SK-N-SH (cell line): ENCODE results near the gene AFG3L2. TPM values are rescaled to one million over a fixed set of nuclear protein-coding genes. Genes with fewer than 3 reads are reported as not detected.

Source experiments
- CTCF ChIA-PET: fragments of 300-600, 350-600 bp; formaldehyde crosslinking; extraction: SDS; loops from one replicate; lab custom pipeline; 2021; lab: Yijun Ruan, JAX
- POLR2A ChIA-PET: fragments of 350-600 bp; sonication (Branson Sonifier 250); formaldehyde crosslinking; extraction: SDS; loops from one replicate; lab custom pipeline; 2020; ENCODE audit warnings: antibody characterized with exemption, inconsistent platforms; lab: Yijun Ruan, JAX
- DNase-seq: peaks from one replicate; pipeline ENCODE4 v3.0.0; 2012
- H2AFZ ChIP-seq: fragments of 200-600 bp; sonication (generic); 2 replicates; pipeline ENCODE4 v1.8.1; 2016; ENCODE audit warnings: antibody characterized with exemption, mild to moderate bottlenecking, low read depth
- H3F3A ChIP-seq: fragments of 200-600 bp; sonication (generic); replicated peaks from 2 replicates; pipeline ENCODE3; 2016; ENCODE audit warnings: antibody characterized with exemption, mild to moderate bottlenecking; ENCODE audit not compliant: insufficient read depth
- H3K27ac ChIP-seq, 2 experiments: fragments of 200-500 bp in 1 of 2; fragments of 200-600 bp in 1 of 2; sonication (Bioruptor generic) in 1 of 2; sonication (generic), shearing (Covaris generic) in 1 of 2; 2 replicates each; pipeline versions ENCODE4 v1.5.1 to v1.6.1; 2014 to 2016; ENCODE audit warnings: low read depth in 2 of 2, inconsistent platforms in 1 of 2, low read length in 1 of 2, mild to moderate bottlenecking in 1 of 2, mixed read lengths in 1 of 2
- H3K27me3 ChIP-seq: fragments of 200-600 bp; sonication (generic), shearing (Covaris generic); 2 replicates; pipeline ENCODE4 v1.6.1; 2016; ENCODE audit warnings: mixed run types; ENCODE audit not compliant: insufficient read depth
- H3K36me3 ChIP-seq, 2 experiments: fragments of 200-500 bp in 1 of 2; fragments of 200-600 bp in 1 of 2; sonication (Bioruptor generic) in 1 of 2; sonication (generic) in 1 of 2; replicated peaks in 1 of 2; 2 replicates each; pipeline versions ENCODE3 to v1.5.1; 2014 to 2016; ENCODE audit warnings: low read length in 1 of 2, mild to moderate bottlenecking in 1 of 2; ENCODE audit not compliant: insufficient read depth in 2 of 2, control insufficient read depth in 1 of 2
- H3K4me1 ChIP-seq, 2 experiments: fragments of 200-500 bp in 1 of 2; fragments of 200-600 bp in 1 of 2; sonication (Bioruptor generic) in 1 of 2; sonication (generic), shearing (Covaris generic) in 1 of 2; 2 replicates each; pipeline versions ENCODE4 v1.5.1 to v1.6.1; 2014 to 2016; ENCODE audit warnings: low read depth in 1 of 2, low read length in 1 of 2, mixed run types in 1 of 2; ENCODE audit not compliant: insufficient read depth in 2 of 2, control insufficient read depth in 1 of 2
- H3K4me2 ChIP-seq: fragments of 200-600 bp; sonication (generic), shearing (Covaris generic); 2 replicates; pipeline ENCODE4 v1.6.1; 2017; ENCODE audit warnings: mixed run types
- H3K4me3 ChIP-seq, 2 experiments: fragments of 200-500 bp in 1 of 2; fragments of 200-600 bp in 1 of 2; sonication (Bioruptor generic) in 1 of 2; sonication (generic), shearing (Covaris generic) in 1 of 2; 2 replicates each; pipeline versions ENCODE4 v1.5.1 to v1.8.1; 2014 to 2016; ENCODE audit warnings: low read depth in 2 of 2, inconsistent platforms in 1 of 2, low read length in 1 of 2, mild to moderate bottlenecking in 1 of 2, mixed read lengths in 1 of 2, moderate library complexity in 1 of 2
- H3K79me2 ChIP-seq: fragments of 200-600 bp; sonication (generic); 2 replicates; pipeline ENCODE4 v1.8.1; 2017; ENCODE audit warnings: mild to moderate bottlenecking; ENCODE audit not compliant: insufficient read depth
- H3K9ac ChIP-seq: fragments of 200-600 bp; sonication (generic); 2 replicates; pipeline ENCODE4 v1.6.1; 2017; ENCODE audit warnings: mixed run types
- H3K9me2 ChIP-seq: fragments of 200-600 bp; sonication (generic); 2 replicates; pipeline ENCODE4 v1.6.1; 2017; ENCODE audit warnings: mixed run types
- H3K9me3 ChIP-seq: fragments of 200-600 bp; sonication (generic); 2 replicates; pipeline ENCODE4 v1.6.1; 2017; ENCODE audit warnings: mixed run types, mild to moderate bottlenecking, moderate library complexity
- H4K20me1 ChIP-seq: fragments of 200-600 bp; sonication (generic); 2 replicates; pipeline ENCODE4 v1.6.1; 2017; ENCODE audit warnings: mild to moderate bottlenecking, mixed run types; ENCODE audit not compliant: insufficient read depth
- CHD2 ChIP-seq: fragments of 150-350 bp; IDR thresholded peaks from 2 replicates; pipeline ENCODE4 v1.6.1; 2018; ENCODE audit warnings: low read length; ENCODE audit not compliant: partially characterized antibody
- FOSL2 ChIP-seq: IDR thresholded peaks from 2 replicates; pipeline ENCODE4 v1.4.0; 2012; ENCODE audit warnings: low read depth, mild to moderate bottlenecking, moderate library complexity, borderline replicate concordance
- FOXM1 ChIP-seq: IDR thresholded peaks from 2 replicates; pipeline ENCODE4 v1.4.0; 2012; ENCODE audit warnings: low read depth, mild to moderate bottlenecking
- MXI1 ChIP-seq: IDR thresholded peaks from 2 replicates; pipeline ENCODE4 v1.6.1; 2012; ENCODE audit warnings: mild to moderate bottlenecking, low read depth, low read length, improper control_type of control experiment
- NRF1 ChIP-seq: IDR thresholded peaks from 2 replicates; pipeline ENCODE4 v1.6.1; 2012; ENCODE audit warnings: low read depth, mild to moderate bottlenecking, low read length
- PBX3 ChIP-seq: IDR thresholded peaks from 2 replicates; pipeline ENCODE4; 2012
- POLR2AphosphoS5 ChIP-seq: IDR thresholded peaks from 2 replicates; pipeline ENCODE4 v1.6.1; 2012; ENCODE audit warnings: low read depth, low read length
- RXRA ChIP-seq: IDR thresholded peaks from 2 replicates; pipeline ENCODE4 v1.4.0; 2012; ENCODE audit warnings: low read depth, mild to moderate bottlenecking, borderline replicate concordance
- TAF1 ChIP-seq: IDR thresholded peaks from 2 replicates; pipeline ENCODE4 v1.6.1; 2012; ENCODE audit warnings: low read depth, mild to moderate bottlenecking, low read length, moderate library complexity, borderline replicate concordance
- USF2 ChIP-seq: fragments of 150-350 bp; IDR thresholded peaks from 2 replicates; pipeline ENCODE4 v1.6.1; 2017; ENCODE audit warnings: antibody characterized with exemption, low read length, low read depth, borderline replicate concordance
- YY1 ChIP-seq: IDR thresholded peaks from 2 replicates; pipeline ENCODE4 v1.4.0; 2012; ENCODE audit warnings: low read depth, mild to moderate bottlenecking
- WGBS: methylation state at CpG from one replicate; pipeline ENCODE4 v1.1.6; 2017; ENCODE audit warnings: low lambda C conversion rate; 5-methylcytosine and 5-hydroxymethylcytosine counted together
- polyA plus RNA-seq, 3 experiments: library from polyadenylated mRNA; depleted of rRNA; stranded (reverse); fragments of >200 nt; gene quantifications; 2 replicates each; pipeline ENCODE4 v1.2.3, GENCODE V29; 2012

Gene AFG3L2
- polyA plus RNA-seq, 1 of the 3 experiments (the other 2 are of a cell fraction) = 26.0 TPM

GRCh38 chr18:12318334-12318697, 58.7 kb downstream of the AFG3L2 start:
- Histone ChIP-seq H2AFZ (no peak overlapping the region), H3K79me2 (peaks cover 100% of the 10 kb centered on the region), H4K20me1 (peaks cover 68% of the 10 kb centered on the region), H3K9me3 (no peaks in the 10 kb centered on the region), H3K4me2 (no peak overlapping the region), H3K9ac (no peak overlapping the region), H3F3A (peaks cover 48% of the 10 kb centered on the region), H3K9me2 (no peaks in the 10 kb centered on the region), H3K4me3 (no peak overlapping the region), H3K27ac (peak overlapping the region in 1 of 2 experiments; percentile 40; a peak in 2 of 4 replicates), H3K36me3 (peaks cover 50 to 62% of the 10 kb centered on the region in 2 experiments), H3K27me3 (no peaks in the 10 kb centered on the region), H3K4me1 (peaks cover 2 to 15% of the 10 kb centered on the region in 2 experiments; a peak in 3 of 4 replicates)
- 62% methylated on average over 5 of the region's 5 CpGs for WGBS
- DNase-seq = no peak
- TF ChIP-seq PBX3 (no peak), MXI1 (no peak), FOXM1 (no peak), TAF1 (no peak)
- CTCF ChIA-PET = interaction anchor here (3.0 kb wide), 1 partner anchor 9 kb away, joined by 24 read pairs; no protein-coding TSS in a partner anchor
- POLR2A ChIA-PET = no interaction called here

- Histone ChIP-seq H4K20me1 (peaks cover 71% of the 10 kb centered on the region), H3K36me3 (peaks cover 48 to 62% of the 10 kb centered on the region in 2 experiments), H2AFZ (no peak overlapping the region), H3K4me2 (no peak overlapping the region), H3K9ac (no peak overlapping the region), H3K4me3 (no peak overlapping the region), H3K9me3 (no peaks in the 10 kb centered on the region), H3K79me2 (peaks cover 100% of the 10 kb centered on the region), H3F3A (peaks cover 49% of the 10 kb centered on the region), H3K9me2 (no peaks in the 10 kb centered on the region), H3K27me3 (no peaks in the 10 kb centered on the region), H3K27ac (peak overlapping the region in 1 of 2 experiments; percentile 40; a peak in 2 of 4 replicates), H3K4me1 (peaks cover 2 to 19% of the 10 kb centered on the region in 2 experiments; a peak in 3 of 4 replicates)
- TF ChIP-seq CHD2 (no peak), PBX3 (no peak), USF2 (no peak), RXRA (no peak), YY1 (no peak), FOSL2 (no peak), NRF1 (no peak), POLR2AphosphoS5 (no peak)
- WGBS = 74% methylated on average over 6 of the region's 6 CpGs
- POLR2A ChIA-PET = no interaction called here
- DNase-seq = no peak
- CTCF ChIA-PET = interaction anchor here (3.0 kb wide), 1 partner anchor 10 kb away, joined by 24 read pairs; no protein-coding TSS in a partner anchor
Observed at GRCh38 chr18:12317664-12318333, 59.2 kb downstream of the AFG3L2 start.
